Pancreas (tissue), 10 donors: ENCODE measurements around the gene FUT6. TPM values are rescaled to one million over a fixed set of nuclear protein-coding genes. Genes with fewer than 3 reads are reported as not detected.

Source experiments
- ATAC-seq, 4 donors: fragments of 200-7000 bp; cut with Tn5 transposase; one replicate each; pipeline versions ENCODE4 v1.8.0 to v1.9.1; 2020; ENCODE audit warnings: mild to moderate bottlenecking in 4 of 4, moderate library complexity in 4 of 4
- DNase-seq, 6 donors: peaks; one replicate each; pipeline ENCODE4 v3.0.0-alpha.2; 2020
- FAIRE-seq: peaks from 2 replicates; lab custom pipeline; 2012; peaks lifted over from hg19 to GRCh38; lab: Jason Lieb, UNC
- H3K27ac ChIP-seq, 4 donors: fragments of 200-600 bp; sonication (generic); 1 replicate in 3 of 4; 2 replicates in 1 of 4; pipeline versions ENCODE4 v1.5.0 to v1.8.0; 2020
- H3K27me3 ChIP-seq, 4 donors: fragments of 200-600 bp; one replicate each; pipeline ENCODE4 v1.8.0; 2021
- H3K36me3 ChIP-seq, 3 donors: fragments of 200-600 bp; sonication (generic) in 1 of 3; one replicate each; pipeline versions ENCODE4 v1.5.0 to v1.8.0; 2020 to 2021
- H3K4me1 ChIP-seq, 3 donors: fragments of 200-600 bp; one replicate each; pipeline ENCODE4 v1.8.0; 2021
- H3K4me3 ChIP-seq, 4 donors: fragments of 200-600 bp; sonication (generic) in 2 of 4; one replicate each; pipeline versions ENCODE4 v1.5.0 to v1.8.0; 2020 to 2021
- H3K9me3 ChIP-seq, 4 donors: fragments of 200-600 bp; one replicate each; pipeline ENCODE4 v1.8.0; 2021
- CTCF ChIP-seq, 4 donors: fragments of 200-600 bp; sonication (generic) in 3 of 4; IDR thresholded peaks; one replicate each; pipeline versions ENCODE4 v1.5.0 to v1.8.0; 2021; ENCODE audit warnings: antibody characterized with exemption in 4 of 4
- WGBS, 2 donors: extraction: QIAGEN DNeasy Blood & Tissue Kit; methylation state at CpG; one replicate each; pipeline ENCODE4 v1.1.7; 2013; 5-methylcytosine and 5-hydroxymethylcytosine counted together
- intact Hi-C, 3 donors: fragments of 100-400 bp; cut with DNase I; formaldehyde crosslinking; loops; one replicate each; pipeline versions ENCODE4 v1.11.1 to v1.14.2; 2022
- polyA plus RNA-seq, 2 donors: library from polyadenylated mRNA; stranded (reverse); fragments of 200-250 nt; gene quantifications; one replicate each; pipeline ENCODE4 v1.2.3, GENCODE V29; 2013
- total RNA-seq, 6 donors: library from RNA; stranded (reverse); fragmentation: NEBNext Ultra II Directional in 4 of 6; extraction: Animal tissue kit (Norgen Biotek cat#: 25700) in 4 of 6; gene quantifications; one replicate each; pipeline versions ENCODE4 v1.2.1 to v1.2.4, GENCODE V29; 2021 to 2023
- donor health status: healthy with polysubstance abuse.
- donor health status: DM: no; HTN: no; CAD: no; lungs with moderate emphysema.
- donor health status: DM: no; HTN: no; CAD: no.
- donor health status: control.
- donor health status: control.
- donor health status: Bipolar disorder and iron deficiency.
- donor health status: DM: yes; HTN: yes; CAD: no.
- donor health status: DM: no; HTN: no; CAD: no.
- donor health status: DM: no; HTN: no; CAD: no.
- donor health status: DM: yes; HTN: yes; CAD: no.

FUT6 gene
- total and polyA plus RNA-seq, 8 donors: 1.9 to 8.7 (median 3.0) TPM

GRCh38 chr19:5800361-5801270, 38.9 kb downstream of the FUT6 start:
- 64% methylated on average over 17 of the region's 17 CpGs for WGBS, 2 donors
- Histone ChIP-seq H3K27me3 (no peaks in the 10 kb centered on the region), H3K4me3 (no peak overlapping the region), H3K4me1 (peaks cover 6 to 26% (median 14%) of the 10 kb centered on the region in 3 donors), H3K9me3 (no peaks in the 10 kb centered on the region), H3K36me3 (no peaks in the 10 kb centered on the region), H3K27ac (no peak overlapping the region)
- intact Hi-C loops: no loop called here
- no peak for ATAC-seq
- DNase-seq: peak in 1 of 6 donors; percentile 58
- TF ChIP-seq CTCF (IDR thresholded peaks at IDR 0.05): no peak
- no peak for FAIRE-seq

GRCh38 chr19:5799247-5800241, 40.0 kb downstream of the FUT6 start:
- 41 to 44% methylated on average over 36 to 37 of the region's 37 CpGs for WGBS, 2 donors
- H3K9me3 ChIP-seq: no peaks in the 10 kb centered on the region
- no peaks in the 10 kb centered on the region for H3K36me3 ChIP-seq
- FAIRE-seq: no peak
- H3K4me3 ChIP-seq: no peak overlapping the region
- peak overlapping the region; percentile 38 to 60 (median 41) for H3K27ac ChIP-seq
- peak; percentile 33 to 70 (median 70) for ATAC-seq
- TF ChIP-seq CTCF (IDR thresholded peaks at IDR 0.05): no peak
- no peaks in the 10 kb centered on the region for H3K27me3 ChIP-seq
- peaks cover 6 to 26% (median 14%) of the 10 kb centered on the region in 3 donors for H3K4me1 ChIP-seq
- intact Hi-C loops: no loop called here
- peak; percentile 72 to 91 (median 82) for DNase-seq

GRCh38 chr19:5798244-5798643, 41.3 kb downstream of the FUT6 start:
- no peaks in the 10 kb centered on the region for H3K9me3 ChIP-seq
- H3K27ac ChIP-seq: peak overlapping the region in 2 of 4 donors; percentile 38 to 60
- WGBS, 2 donors: 87 to 91% methylated on average over 8 of the region's 8 CpGs
- H3K4me1 ChIP-seq: peaks cover 6 to 21% (median 14%) of the 10 kb centered on the region in 3 donors
- FAIRE-seq: no peak
- no peak for TF ChIP-seq CTCF (IDR thresholded peaks at IDR 0.05)
- no peak overlapping the region for H3K4me3 ChIP-seq
- DNase-seq: no peak
- no peaks in the 10 kb centered on the region for H3K36me3 ChIP-seq
- no peaks in the 10 kb centered on the region for H3K27me3 ChIP-seq
- intact Hi-C loops: no loop called here
- ATAC-seq: no peak

- peaks cover 6 to 16% (median 14%) of the 10 kb centered on the region in 3 donors for H3K4me1 ChIP-seq
- no peak for ATAC-seq
- H3K27ac ChIP-seq: no peak overlapping the region
- intact Hi-C loops: no loop called here
- no peaks in the 10 kb centered on the region for H3K9me3 ChIP-seq
- no peak for DNase-seq
- no peak overlapping the region for H3K4me3 ChIP-seq
- no peaks in the 10 kb centered on the region for H3K27me3 ChIP-seq
- 85 to 89% methylated on average over 7 of the region's 7 CpGs for WGBS, 2 donors
- no peak for TF ChIP-seq CTCF (IDR thresholded peaks at IDR 0.05)
- H3K36me3 ChIP-seq: no peaks in the 10 kb centered on the region
- FAIRE-seq: no peak
Observed at GRCh38 chr19:5795382-5795919, 44.1 kb downstream of the FUT6 start.
